HG03097 (cell line): ENCODE measurements around the gene KIFBP.
"Not testable (repeated sequence)": the region's sequence is repeated elsewhere in the genome, so short reads cannot be mapped to it uniquely, and the experiment has no call there.

Experiments used
- ATAC-seq: cut with Tn5 transposase; IDR thresholded peaks from one replicate; pipeline ENCODE4 v1.9.1; 2021; ENCODE audit not compliant: unreplicated experiment, low FRiP score

KIFBP gene, protein sequence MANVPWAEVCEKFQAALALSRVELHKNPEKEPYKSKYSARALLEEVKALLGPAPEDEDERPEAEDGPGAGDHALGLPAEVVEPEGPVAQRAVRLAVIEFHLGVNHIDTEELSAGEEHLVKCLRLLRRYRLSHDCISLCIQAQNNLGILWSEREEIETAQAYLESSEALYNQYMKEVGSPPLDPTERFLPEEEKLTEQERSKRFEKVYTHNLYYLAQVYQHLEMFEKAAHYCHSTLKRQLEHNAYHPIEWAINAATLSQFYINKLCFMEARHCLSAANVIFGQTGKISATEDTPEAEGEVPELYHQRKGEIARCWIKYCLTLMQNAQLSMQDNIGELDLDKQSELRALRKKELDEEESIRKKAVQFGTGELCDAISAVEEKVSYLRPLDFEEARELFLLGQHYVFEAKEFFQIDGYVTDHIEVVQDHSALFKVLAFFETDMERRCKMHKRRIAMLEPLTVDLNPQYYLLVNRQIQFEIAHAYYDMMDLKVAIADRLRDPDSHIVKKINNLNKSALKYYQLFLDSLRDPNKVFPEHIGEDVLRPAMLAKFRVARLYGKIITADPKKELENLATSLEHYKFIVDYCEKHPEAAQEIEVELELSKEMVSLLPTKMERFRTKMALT

DNA sequence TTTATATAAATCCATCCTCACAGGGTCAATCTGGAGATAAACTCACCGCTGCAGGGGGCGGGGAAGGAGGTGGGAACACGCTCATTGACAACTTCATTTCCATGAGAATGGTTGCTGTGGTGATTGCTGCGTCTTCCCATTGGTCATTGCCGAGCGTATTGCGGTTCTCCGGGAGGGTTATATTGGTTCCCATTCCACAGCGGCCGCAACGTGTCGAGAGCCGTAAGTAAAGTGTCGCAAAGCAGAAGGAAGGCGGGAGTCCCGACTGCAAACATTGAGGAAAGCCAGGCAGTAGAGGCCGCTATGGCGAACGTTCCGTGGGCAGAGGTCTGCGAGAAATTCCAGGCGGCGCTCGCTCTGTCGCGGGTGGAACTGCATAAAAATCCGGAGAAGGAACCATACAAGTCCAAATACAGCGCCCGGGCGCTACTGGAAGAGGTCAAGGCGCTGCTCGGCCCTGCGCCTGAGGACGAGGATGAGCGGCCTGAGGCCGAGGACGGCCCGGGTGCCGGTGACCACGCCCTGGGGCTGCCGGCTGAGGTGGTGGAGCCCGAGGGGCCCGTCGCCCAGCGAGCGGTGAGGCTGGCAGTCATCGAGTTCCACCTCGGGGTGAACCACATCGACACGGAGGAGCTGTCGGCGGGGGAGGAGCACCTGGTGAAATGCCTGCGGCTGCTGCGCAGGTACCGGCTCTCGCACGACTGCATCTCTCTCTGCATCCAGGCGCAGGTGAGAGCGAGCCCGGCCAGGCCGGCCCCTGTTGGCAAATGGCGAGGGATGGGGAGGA is at the start of gene KIFBP:
Gene KIFBP (plus strand): TSS at position 274 of the 787 bp plus-strand sequence. CDS start 30 bp downstream, at position 304.
- ATAC-seq, result peak; percentile 69

DNA sequence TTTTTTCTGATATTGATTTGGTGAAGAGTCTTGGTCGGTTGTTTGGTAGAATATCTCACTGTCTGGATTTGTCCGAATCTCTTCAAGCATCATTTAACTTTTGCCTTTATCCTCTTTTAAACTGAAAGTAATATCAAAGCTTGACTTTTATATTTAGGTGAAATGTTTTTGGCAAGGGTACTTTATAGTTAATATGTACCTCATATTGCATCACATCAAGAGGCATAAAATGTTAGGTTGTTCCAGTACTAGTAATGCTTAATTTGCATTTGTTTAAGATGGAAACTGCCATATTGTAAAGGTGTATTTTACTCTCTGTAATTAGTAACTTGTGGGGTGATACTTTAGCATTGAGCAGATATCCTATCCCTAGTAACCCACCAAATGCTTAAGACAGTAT is 49.7 kb upstream of the KIFBP start:
- ATAC-seq, result no peak

DNA sequence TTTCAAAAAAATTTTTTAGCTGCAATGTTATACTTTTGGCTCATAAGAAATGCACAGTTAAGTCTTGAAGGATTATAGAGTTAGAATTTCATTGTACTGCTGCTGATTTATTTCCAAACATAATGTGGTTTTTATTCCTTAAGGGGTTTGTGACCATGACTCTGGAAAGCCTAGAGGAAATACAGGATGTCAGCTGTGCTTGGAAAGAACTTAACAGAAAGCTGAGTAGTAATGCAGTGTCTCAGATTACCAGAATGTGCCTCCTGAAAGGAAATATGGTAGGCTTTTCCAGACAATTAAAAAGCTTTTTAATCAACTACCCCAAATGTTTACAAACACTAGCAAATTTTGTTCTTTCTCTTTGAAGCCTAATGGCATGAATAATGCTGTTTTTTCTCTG is 47.7 kb upstream of the KIFBP start:
- ATAC-seq, result not testable (repeated sequence)

DNA sequence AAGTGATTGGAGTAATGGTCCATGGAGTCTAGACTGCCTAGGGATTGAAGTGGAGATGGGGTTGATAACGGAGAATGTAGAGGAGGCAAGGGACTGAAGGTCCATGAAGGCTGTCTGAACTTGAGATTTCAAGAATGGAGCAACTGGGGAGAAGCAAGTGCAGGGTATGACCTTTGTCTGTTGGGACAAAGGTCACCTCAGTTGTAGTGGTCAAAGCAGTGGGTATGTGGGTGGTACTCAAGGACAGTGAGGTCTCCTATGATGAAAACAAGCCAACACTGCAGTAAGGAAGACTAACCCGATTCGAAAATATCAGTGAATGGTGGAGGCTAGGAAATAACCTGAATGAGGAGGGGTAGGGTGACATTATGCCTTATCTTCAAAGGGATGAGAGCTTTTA is 38.0 kb upstream of the KIFBP start:
- no peak for ATAC-seq

DNA sequence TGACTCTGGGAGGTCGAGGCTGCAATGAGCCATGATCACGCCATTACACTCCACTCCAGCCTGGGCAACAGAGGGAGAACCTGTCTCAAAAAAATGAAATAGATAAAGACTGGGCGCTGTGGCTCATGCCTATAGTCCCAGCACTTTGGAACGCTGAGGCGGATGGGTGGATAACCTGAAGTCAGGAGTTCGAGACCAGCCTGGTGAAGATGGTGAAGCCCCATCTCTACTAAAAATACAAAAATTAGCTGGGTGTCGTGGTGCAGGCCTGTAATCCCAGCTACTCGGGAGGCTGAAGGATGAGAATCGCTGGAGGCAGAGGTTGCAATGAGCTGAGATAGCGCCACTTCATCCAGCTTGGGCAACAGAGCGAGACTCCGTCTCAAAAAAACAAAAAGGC is 33.7 kb upstream of the KIFBP start:
- no peak for ATAC-seq

DNA sequence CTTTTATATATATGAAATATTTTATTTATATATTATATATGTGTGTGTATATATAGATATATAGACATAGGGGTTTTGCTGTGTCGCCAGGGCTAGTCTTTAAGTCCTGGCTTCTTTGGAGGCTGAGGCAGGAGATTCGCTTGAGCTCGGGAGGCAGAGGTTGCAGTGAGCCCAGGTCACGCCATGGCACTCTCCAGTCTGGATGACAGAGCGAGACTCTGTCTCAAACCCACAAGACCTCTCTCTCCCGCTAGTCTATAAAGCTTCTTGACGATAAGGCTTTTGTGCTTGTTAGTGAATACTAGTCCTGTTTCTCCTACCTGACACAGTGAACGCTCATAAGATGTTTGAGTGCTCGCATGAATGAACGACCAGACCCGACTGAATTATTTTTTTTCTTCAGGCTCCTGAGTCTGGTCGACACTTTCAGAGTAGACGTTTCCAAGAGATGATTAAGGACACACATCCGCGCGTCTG is 33.2 kb upstream of the KIFBP start:
- ATAC-seq, result no peak

DNA sequence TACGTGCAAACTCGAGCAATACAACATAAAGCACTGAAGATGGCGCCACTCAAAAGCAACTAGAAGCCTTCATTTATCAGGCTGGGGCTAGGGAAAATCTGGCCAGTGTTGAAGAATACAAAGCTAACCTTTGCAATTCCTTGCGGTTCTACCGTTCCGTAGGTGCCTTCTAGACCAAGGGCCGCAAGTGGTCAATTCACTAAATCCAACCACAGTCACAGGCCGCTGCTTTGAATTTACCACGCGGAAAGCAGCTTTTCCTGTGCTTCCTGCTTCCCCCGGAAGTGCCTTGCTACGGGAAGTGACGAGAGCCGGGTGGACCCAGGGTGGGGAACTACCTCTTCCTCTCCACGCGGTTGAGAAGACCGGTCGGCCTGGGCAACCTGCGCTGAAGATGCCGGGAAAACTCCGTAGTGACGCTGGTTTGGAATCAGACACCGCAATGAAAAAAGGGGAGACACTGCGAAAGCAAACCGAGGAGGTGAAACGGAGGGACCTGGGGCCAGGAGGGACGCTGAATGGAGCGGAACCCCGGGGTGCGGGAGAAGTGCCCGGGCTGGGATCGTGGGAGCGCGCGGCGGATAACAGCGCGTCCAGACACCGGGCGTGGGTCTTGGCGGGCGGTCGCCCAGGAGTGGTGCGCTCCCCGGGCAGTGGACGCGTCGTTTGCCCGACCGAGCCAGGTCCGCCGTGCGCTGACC is 32.6 kb upstream of the KIFBP start, which contains the start of gene DDX21:
Gene DDX21 (plus strand): TSS at position 339 of the 701 bp plus-strand sequence. CDS start 56 bp downstream, at position 395.
- ATAC-seq, result peak; percentile 77

DNA sequence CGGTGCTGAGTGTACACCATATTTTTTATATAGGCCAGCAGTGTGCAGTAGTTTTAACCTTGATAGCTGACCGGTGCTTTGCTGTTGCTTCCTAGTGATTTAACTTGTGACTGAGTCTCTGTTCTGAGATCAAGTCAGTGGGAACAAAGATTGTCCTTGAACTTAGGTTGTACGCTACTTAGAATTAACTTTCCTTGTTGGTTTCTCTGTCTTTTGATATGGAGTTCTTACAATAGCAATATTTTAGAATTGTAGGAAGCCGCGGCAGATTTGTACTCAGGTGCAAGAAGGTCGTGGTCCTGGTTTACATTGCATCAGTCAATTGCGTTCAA is 31.4 kb upstream of the KIFBP start:
- ATAC-seq, result no peak

DNA sequence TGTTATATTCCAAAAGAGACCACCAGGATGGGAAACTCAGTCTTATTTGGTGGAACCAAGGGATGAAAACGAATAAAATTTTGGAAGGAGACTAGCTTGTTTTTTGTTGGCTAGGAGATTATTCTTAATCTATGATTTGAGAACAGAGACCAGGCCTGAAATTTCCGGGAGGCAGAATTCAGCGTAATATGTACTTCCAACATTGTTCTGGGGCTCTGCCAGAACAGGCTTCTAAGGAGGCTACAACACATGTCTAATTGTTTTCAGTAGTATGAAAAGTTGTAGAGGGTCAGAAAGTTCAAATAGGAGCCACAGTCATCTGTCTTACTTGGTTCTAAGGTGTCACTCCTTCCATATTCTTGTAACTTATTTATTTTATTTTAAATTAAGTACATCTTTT is 30.9 kb upstream of the KIFBP start:
- no peak for ATAC-seq

DNA sequence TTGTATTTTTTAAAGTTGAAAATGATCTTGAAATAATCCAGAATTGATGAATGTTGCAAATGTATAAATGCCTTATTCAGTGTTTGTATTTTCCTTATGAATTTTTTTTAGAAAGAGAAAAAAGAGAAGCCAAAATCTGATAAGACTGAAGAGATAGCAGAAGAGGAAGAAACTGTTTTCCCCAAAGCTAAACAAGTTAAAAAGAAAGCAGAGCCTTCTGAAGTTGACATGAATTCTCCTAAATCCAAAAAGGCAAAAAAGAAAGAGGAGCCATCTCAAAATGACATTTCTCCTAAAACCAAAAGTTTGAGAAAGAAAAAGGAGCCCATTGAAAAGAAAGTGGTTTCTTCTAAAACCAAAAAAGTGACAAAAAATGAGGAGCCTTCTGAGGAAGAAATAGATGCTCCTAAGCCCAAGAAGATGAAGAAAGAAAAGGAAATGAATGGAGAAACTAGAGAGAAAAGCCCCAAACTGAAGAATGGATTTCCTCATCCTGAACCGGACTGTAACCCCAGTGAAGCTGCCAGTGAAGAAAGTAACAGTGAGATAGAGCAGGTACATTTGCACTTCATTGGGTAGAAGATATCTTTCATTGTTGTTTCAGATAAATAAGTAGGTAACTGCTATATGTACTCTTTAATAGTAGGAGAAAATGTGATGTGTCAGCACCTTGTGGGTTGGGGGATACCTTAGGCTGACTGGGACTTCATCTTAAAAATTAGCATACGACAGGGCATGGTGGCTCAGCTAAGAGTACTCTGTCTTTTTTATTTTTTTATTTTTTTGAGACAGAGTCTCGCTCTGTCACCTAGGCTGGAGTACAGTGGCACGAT is 28.7 kb upstream of the KIFBP start:
- ATAC-seq, result no peak

DNA sequence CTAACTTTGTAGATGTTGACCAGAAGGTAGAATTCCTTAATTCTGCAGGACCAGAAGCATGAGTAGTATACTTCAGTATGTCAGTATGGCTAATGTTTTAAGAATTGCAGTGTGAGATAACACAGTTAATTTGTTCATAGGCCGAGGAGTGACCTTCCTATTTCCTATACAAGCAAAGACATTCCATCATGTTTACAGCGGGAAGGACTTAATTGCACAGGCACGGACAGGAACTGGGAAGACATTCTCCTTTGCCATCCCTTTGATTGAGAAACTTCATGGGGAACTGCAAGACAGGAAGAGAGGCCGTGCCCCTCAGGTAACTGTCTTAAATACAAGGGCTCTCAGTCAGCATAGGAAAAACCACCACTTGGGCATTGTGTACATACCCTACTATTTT is 25.5 kb upstream of the KIFBP start:
- no peak for ATAC-seq

DNA sequence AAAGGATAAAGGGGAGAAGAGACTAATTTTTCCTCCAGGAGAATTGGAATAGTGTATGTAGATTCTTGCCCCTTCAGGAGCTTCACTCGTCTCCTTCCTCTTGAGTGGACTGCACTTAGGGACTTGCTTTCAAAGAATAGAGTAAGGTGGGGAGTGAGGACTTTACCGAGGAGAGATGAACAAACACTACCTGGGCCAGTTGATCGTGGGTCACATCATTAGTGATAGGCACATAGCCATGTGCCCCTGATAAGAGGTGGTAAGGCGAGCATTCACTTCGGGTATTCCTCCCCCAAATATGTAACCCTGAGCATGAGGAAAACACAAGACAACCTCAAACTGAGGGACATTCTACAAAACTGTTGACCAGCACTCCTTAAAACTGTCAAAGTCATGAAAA is 14.6 kb upstream of the KIFBP start:
- ATAC-seq, result no peak

DNA sequence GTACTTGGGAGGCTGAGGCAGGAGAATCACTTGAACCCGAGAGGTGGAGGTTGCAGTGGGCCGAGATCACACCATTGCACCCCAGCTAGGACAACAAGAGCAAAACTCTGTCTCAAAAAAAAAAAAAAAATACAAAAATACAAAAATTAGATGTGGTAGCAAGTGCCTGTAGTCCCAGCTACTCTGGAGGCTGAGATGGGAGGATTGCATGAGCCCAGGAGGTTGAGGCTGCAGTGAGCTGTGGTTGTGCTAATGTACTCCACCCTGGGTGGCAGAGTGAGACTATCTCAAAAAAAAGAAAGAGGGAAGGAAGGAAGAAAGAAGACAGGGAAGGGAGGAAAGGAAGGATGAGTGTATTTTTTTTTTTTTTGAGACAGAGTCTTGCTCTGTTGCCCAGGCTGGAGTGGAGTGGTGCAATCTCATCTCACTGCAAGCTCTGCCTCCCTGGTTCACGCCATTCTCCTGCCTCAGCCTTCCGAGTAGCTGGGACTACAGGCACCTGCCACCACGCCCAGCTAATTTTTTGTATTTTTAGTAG is 12.6 kb upstream of the KIFBP start:
- ATAC-seq, result not testable (repeated sequence)

DNA sequence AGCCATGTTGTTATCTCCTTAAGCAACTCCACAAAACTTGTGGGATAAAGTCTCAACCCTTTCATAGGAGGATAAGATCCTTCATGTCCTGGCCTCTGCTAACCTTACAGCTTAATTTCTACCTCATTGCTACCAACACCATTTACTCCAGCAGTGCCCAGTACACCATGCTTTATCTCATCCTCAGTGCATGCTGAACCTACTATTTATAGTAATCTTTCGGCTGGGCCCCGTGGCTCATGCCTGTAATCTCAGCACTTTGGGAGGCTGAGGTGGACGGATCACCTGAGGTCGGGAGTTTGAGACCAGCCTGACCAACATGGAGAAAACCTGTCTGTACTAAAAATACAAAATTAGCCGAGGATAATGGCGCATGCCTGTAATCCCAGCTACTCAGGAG is 8.9 kb upstream of the KIFBP start:
- ATAC-seq, result not testable (repeated sequence)

DNA sequence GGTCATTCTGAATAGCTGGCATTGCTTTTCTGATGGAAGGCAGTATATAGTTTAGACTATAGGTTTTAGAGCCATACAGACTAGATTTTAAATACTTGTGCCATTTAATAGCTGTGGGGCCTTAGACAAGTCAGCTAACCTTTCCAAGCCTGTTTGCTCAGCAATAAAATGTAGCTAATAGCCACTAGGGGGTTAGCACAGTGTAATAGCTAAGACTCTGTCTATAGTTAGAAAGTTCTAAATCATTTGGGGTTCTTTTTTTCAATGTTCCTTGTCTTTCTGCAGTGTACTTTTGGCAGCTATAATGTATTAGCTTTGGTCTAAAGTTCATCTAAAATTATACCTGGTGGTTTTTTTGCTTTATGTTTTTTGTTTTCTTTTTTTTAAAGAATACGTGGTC is 7.5 kb upstream of the KIFBP start:
- no peak for ATAC-seq

DNA sequence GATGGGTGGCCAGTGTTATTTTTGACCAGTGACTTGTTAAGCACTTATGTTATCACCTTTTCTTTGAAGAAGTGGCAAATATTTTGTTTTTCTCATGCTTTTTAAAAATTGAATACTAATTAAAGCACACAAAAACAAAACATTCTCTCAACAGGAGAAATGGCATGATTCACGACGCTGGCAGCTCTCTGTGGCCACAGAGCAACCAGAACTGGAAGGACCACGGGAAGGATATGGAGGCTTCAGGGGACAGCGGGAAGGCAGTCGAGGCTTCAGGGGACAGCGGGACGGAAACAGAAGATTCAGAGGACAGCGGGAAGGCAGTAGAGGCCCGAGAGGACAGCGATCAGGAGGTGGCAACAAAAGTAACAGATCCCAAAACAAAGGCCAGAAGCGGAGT is 6.2 kb upstream of the KIFBP start:
- no peak for ATAC-seq

DNA sequence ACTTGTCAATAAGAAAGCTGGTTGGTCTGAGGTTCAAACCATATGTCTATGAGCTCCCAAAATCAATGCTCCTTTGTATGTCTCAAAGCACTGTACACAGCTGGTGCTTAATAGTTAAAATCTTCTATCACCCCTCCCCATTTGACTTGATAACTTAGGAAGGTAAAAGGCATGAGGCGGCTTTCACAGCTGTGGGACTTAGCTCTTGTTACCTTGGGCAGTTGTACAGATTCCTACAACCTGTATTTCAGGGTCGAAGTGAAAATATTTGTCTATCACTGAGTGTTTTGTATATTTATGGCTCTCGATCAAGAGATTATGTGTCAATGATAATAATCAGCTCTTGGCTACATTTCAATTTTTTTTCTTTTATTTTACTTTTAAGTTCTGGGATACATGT is 992 bp upstream of the KIFBP start:
- ATAC-seq, result no peak

DNA sequence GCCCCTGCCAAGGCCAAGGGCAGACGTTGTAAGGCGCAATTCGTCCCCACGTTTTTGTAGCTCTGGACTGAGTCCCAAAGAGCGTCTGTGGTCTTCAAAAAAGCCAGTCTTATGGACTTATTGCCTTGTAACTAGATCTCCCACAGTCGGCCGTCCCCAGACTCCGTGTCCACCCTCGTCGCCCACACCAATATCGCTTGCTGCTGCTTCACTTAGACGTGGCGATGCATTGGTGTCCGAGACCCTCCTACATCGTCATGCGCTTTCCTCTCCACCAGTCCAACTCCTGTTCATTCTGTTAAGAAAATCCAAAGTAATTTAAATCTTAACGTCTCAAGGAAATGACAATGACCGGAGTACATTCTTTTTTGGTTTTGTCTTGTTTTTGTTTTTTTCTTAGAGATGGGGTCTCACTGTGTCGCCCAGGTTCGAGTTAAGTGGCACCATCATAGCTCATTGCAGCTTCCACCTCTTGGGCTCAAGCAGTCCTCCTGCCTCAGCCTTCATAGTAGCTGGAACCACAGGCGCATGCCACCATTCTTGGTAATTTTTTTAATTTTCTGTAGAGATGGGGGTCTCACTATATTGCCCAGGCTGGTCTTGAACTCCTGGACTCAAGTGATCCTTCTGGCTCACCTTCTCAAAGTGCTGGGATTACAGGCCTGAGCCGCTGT is 851 bp downstream of the KIFBP start:
- ATAC-seq, result no peak
